Endodermal cell (in vitro differentiated cells): ENCODE data around the gene ZNF384. TPM values are rescaled to one million over a fixed set of nuclear protein-coding genes. Genes with fewer than 3 reads are reported as not detected.

Experiments
- DNase-seq: peaks from one replicate; pipeline ENCODE4 v3.0.0-alpha.2; 2017
- H3K27ac ChIP-seq: 2 replicates; pipeline ENCODE4 v1.5.1; 2013; ENCODE audit warnings: mild to moderate bottlenecking, low read depth, low read length, moderate library complexity
- H3K27me3 ChIP-seq: 2 replicates; pipeline ENCODE4 v1.6.1; 2013; ENCODE audit warnings: mild to moderate bottlenecking, low read length, moderate library complexity; ENCODE audit not compliant: insufficient read depth, control insufficient read depth, poor library complexity, severe bottlenecking
- H3K36me3 ChIP-seq: 2 replicates; pipeline ENCODE4 v1.7.0; 2013; ENCODE audit warnings: mild to moderate bottlenecking, low read length, moderate library complexity; ENCODE audit not compliant: control insufficient read depth, insufficient read depth
- H3K4me1 ChIP-seq: one replicate; pipeline ENCODE4 v1.7.0; 2013; ENCODE audit warnings: low read length; ENCODE audit not compliant: control insufficient read depth, insufficient read depth
- H3K4me3 ChIP-seq: 2 replicates; pipeline ENCODE4 v1.5.1; 2013; ENCODE audit warnings: mild to moderate bottlenecking, low read length, moderate library complexity
- H3K9ac ChIP-seq: 2 replicates; pipeline ENCODE4 v1.6.1; 2013; ENCODE audit warnings: mild to moderate bottlenecking, low read length, moderate library complexity; ENCODE audit not compliant: poor library complexity, severe bottlenecking; ENCODE audit errors: extremely low read depth
- H3K9me3 ChIP-seq: 2 replicates; pipeline ENCODE4 v1.6.1; 2013; ENCODE audit warnings: mild to moderate bottlenecking, low read length, moderate library complexity; ENCODE audit not compliant: control insufficient read depth
- H3K27ac Mint-ChIP-seq: 2 replicates; pipeline ENCODE4 v1.8.0; 2020; ENCODE audit warnings: mixed read lengths
- H3K27me3 Mint-ChIP-seq: 2 replicates; pipeline ENCODE4 v1.8.0; 2021; ENCODE audit warnings: mild to moderate bottlenecking, mixed read lengths; ENCODE audit not compliant: insufficient read depth
- H3K36me3 Mint-ChIP-seq: 2 replicates; pipeline ENCODE4 v1.8.0; 2020; ENCODE audit warnings: low read depth, mixed read lengths
- H3K4me1 Mint-ChIP-seq: 2 replicates; pipeline ENCODE4 v1.8.0; 2020; ENCODE audit warnings: mixed read lengths
- H3K4me3 Mint-ChIP-seq: 2 replicates; pipeline ENCODE4 v1.8.0; 2020; ENCODE audit warnings: mild to moderate bottlenecking, moderate library complexity, mixed read lengths
- H3K9me3 Mint-ChIP-seq: 2 replicates; pipeline ENCODE4 v1.8.0; 2020; ENCODE audit warnings: mild to moderate bottlenecking, mixed read lengths
- CTCF ChIP-seq: fragments of 200-600 bp; sonication (generic); conservative IDR thresholded peaks from 2 replicates; pipeline ENCODE4 v1.5.0; 2021; ENCODE audit warnings: antibody characterized with exemption, mild to moderate bottlenecking
- WGBS, 2 experiments: methylation state at CpG; one replicate each; pipeline versions ENCODE4 v1.1.5 to v1.1.7; 2013; ENCODE audit warnings: missing lambda C conversion rate in 2 of 2, mixed read lengths in 1 of 2; ENCODE audit not compliant: insufficient coverage in 1 of 2, insufficient read length in 1 of 2; 5-methylcytosine and 5-hydroxymethylcytosine counted together
- total RNA-seq, 2 donors: library from RNA; stranded (reverse); fragmentation: NEBNext Ultra II Directional in 1 of 2; extraction: Animal tissue kit (Norgen Biotek cat#: 25700) in 1 of 2; gene quantifications; 2 replicates in 1 of 2; 3 replicates in 1 of 2; pipeline ENCODE4 v1.2.1, GENCODE V29; 2021

The ZNF384 gene
- total RNA-seq, 2 donors from 2014 or later, result 74.4 to 146 TPM

GRCh38 chr12:6696690-6697583 is 7.8 kb upstream of the ZNF384 start:
- Histone ChIP-seq H3K36me3 (no peaks in the 10 kb centered on the region), H3K9ac (no peak overlapping the region), H3K27me3 (peaks cover 28% of the 10 kb centered on the region), H3K27ac (no peak overlapping the region), H3K9me3 (no peaks in the 10 kb centered on the region), H3K4me3 (no peak overlapping the region), H3K4me1 (no peaks in the 10 kb centered on the region)
- H3K27me3 Mint-ChIP-seq, result peaks cover 82% of the 10 kb centered on the region
- peaks cover 4% of the 10 kb centered on the region for H3K9me3 Mint-ChIP-seq
- H3K27ac Mint-ChIP-seq, result no peak overlapping the region
- H3K4me1 Mint-ChIP-seq, result peaks cover 15% of the 10 kb centered on the region
- DNase-seq, result no peak
- TF ChIP-seq CTCF, result no peak
- WGBS, 2 experiments, result 93% methylated on average over 11 to 17 of the region's 17 CpGs
- no peaks in the 10 kb centered on the region for H3K36me3 Mint-ChIP-seq
- H3K4me3 Mint-ChIP-seq, result no peak overlapping the region

GRCh38 chr12:6695313-6696045 is 6.3 kb upstream of the ZNF384 start:
- Mint-ChIP-seq H3K4me1 (peaks cover 15% of the 10 kb centered on the region), H3K36me3 (no peaks in the 10 kb centered on the region), H3K27me3 (peaks cover 68% of the 10 kb centered on the region), H3K9me3 (no peaks in the 10 kb centered on the region), H3K27ac (no peak overlapping the region), H3K4me3 (no peak overlapping the region)
- TF ChIP-seq CTCF, result no peak
- no peaks in the 10 kb centered on the region for H3K36me3 ChIP-seq
- H3K4me3 ChIP-seq, result no peak overlapping the region
- no peak for DNase-seq
- H3K27ac ChIP-seq, result no peak overlapping the region
- 80 to 88% methylated on average over 3 to 11 of the region's 11 CpGs for WGBS, 2 experiments
- H3K9ac ChIP-seq, result no peak overlapping the region
- H3K27me3 ChIP-seq, result peaks cover 15% of the 10 kb centered on the region
- no peaks in the 10 kb centered on the region for H3K9me3 ChIP-seq
- no peaks in the 10 kb centered on the region for H3K4me1 ChIP-seq

- Mint-ChIP-seq H3K4me1 (peaks cover 21% of the 10 kb centered on the region), H3K4me3 (no peak overlapping the region), H3K27me3 (peaks cover 63% of the 10 kb centered on the region), H3K9me3 (no peaks in the 10 kb centered on the region), H3K27ac (no peak overlapping the region), H3K36me3 (no peaks in the 10 kb centered on the region)
- Histone ChIP-seq H3K36me3 (no peaks in the 10 kb centered on the region), H3K4me3 (no peak overlapping the region), H3K27ac (no peak overlapping the region), H3K9me3 (no peaks in the 10 kb centered on the region), H3K9ac (no peak overlapping the region), H3K4me1 (no peaks in the 10 kb centered on the region), H3K27me3 (peaks cover 8% of the 10 kb centered on the region)
- no peak for TF ChIP-seq CTCF
- no peak for DNase-seq
- WGBS, 2 experiments, result 94 to 100% methylated on average over 4 to 9 of the region's 9 CpGs
Observed at GRCh38 chr12:6694701-6695100, 5.5 kb upstream of the ZNF384 start.
